Measurements from ENCODE around the gene PPP1R26. TPM values are rescaled to one million over a fixed set of nuclear protein-coding genes. Genes with fewer than 3 reads are reported as not detected.
"Not testable (repeated sequence)": the region's sequence is repeated elsewhere in the genome, so short reads cannot be mapped to it uniquely, and the experiment has no call there.

The PPP1R26 gene
- total RNA-seq, 1 experiment from 2014 or later = 32.0 TPM

DNA sequence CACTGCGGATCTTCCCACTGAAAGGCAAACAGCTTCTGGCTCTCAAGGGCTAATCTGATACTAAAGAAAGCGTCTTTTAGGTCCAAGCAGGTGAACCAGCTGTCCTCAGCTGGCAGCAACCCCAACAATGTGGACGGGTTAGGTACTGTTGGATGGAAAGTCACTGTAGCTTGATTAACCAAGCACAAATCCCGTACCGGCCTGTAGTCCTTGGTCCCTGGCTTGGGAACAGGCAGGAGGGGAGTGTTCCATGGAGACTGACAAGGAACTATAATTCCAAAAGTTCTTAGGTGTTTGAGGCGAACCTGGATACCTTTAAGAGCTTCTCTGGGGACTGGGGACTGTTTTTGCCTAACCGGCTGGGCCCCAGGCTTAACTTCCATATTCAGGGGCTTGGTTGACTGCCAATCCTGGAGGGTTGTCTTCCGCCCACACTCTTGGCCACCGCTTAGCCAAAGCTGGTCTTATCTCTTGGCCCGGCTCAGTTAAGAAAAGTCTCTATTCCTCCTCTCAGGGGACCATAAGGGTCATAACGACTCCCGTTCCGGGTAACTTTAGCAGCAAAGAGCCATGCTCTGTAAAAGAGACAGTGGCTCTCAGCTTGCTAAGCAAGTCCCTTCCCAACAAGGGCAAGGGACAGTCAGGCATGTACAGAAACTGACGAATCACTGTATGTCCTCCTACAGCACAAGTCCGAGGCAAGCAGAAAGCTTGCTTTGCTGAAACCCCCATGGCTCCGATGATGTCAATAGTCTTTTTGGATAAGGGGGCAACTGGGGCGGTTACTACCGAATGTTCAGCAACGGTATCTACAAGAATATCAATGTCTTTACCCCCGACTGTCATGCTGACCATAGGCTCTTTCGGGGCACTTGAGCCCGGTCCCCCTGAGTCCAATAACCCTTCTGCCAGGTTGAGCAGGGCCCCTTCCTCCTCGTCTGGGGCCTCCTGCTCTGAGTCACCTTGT, 38.2 kb upstream of the PPP1R26 start:
- H3K9me3 ChIP-seq (ENCODE audit: control insufficient read depth in 1 of 2, insufficient read depth in 1 of 2, low read depth in 1 of 2, low read length in 2 of 2); H3K4me2 ChIP-seq (ENCODE audit: low read length); CTCF ChIA-PET; H3K4me3 ChIP-seq (replicated peaks in 1 of 2; ENCODE audit: low read depth in 1 of 2, low read length in 2 of 2); BruUV-seq (replicated peaks); DNase-seq (ENCODE audit: low read depth, low spot score); ATAC-seq; H4K20me1 ChIP-seq (ENCODE audit: insufficient read depth); H3K36me3 ChIP-seq (ENCODE audit: control insufficient read depth in 1 of 2, insufficient read depth in 2 of 2, low read length in 2 of 2); H3K27ac ChIP-seq (ENCODE audit: low read depth, low read length); H2AFZ ChIP-seq (ENCODE audit: low read depth, low read length, poor library complexity, severe bottlenecking); H3K79me2 ChIP-seq (ENCODE audit: insufficient read depth, low read length); RAD21 ChIA-PET (ENCODE audit: low non-redundant PET in 1 of 2, low total read pairs in 2 of 2, uncharacterized antibody in 2 of 2, unreplicated experiment in 2 of 2); intact Hi-C loops (cut with micrococcal nuclease); H3K27me3 ChIP-seq (ENCODE audit: insufficient read depth, low read length); H3K9ac ChIP-seq (ENCODE audit: low read length); H3K9me2 ChIP-seq (ENCODE audit: insufficient read depth): not testable (repeated sequence)
- 0 out of 2 replicates have a peak, but pooled peaks have one; percentile 0 for TF ChIP-seq EGR1 (IDR thresholded peaks at IDR 0.05; ENCODE audit: low read depth)
- peaks cover 0 to 15% of the 10 kb centered on the region in 2 experiments for H3K4me1 ChIP-seq (ENCODE audit: control insufficient read depth in 1 of 2, insufficient read depth in 2 of 2, low read length in 2 of 2)
- POLR2A ChIA-PET = interaction anchor here (0.8 kb wide), 1 partner anchor 341 kb away, joined by 3 read pairs; no protein-coding TSS in a partner anchor

DNA sequence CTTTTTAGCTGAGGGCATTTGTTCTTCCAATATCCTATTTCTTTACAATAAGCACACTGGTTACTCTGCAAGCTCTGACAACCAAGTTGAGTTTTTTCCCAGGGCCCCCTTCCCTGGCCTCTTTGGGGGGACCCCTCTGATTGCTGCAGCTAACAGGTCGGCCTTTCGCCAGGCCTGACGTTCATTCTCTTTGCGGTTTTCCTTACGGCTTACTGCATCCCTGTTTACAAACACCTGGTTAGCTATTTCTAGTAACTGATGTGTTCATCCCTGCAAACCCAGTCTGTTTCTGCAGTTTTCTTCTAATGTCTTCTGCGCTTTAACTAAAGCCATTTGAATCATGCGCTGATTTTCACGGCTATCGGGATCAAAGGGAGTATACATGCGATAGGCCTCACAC, 37.5 kb upstream of the PPP1R26 start:
- H3K4me2 ChIP-seq (ENCODE audit: low read length) = no peak overlapping the region
- no peak overlapping the region for H3K27ac ChIP-seq (ENCODE audit: low read depth, low read length)
- ChIA-PET CTCF (no interaction called here), RAD21 (ENCODE audit: low non-redundant PET in 1 of 2, low total read pairs in 2 of 2, uncharacterized antibody in 2 of 2, unreplicated experiment in 2 of 2) (no interaction called here), POLR2A (interaction anchor here (0.6 to 0.8 kb wide), 2 partner anchors 27 to 342 kb away, joined by 3 read pairs; no protein-coding TSS in a partner anchor)
- no peak overlapping the region for H2AFZ ChIP-seq (ENCODE audit: low read depth, low read length, poor library complexity, severe bottlenecking)
- DNase-seq (ENCODE audit: low read depth, low spot score) = no peak
- TF ChIP-seq TCF7L2 (IDR thresholded peaks at IDR 0.05; ENCODE audit: borderline replicate concordance, extremely low read depth, insufficient read depth, insufficient read length) (no peak), SP1 (IDR thresholded peaks at IDR 0.05; ENCODE audit: low read depth) (no peak), ZNF274 (IDR thresholded peaks at IDR 0.05; ENCODE audit: low read depth, low read length) (no peak), EGR1 (IDR thresholded peaks at IDR 0.05; ENCODE audit: low read depth) (no peak), ELF1 (IDR thresholded peaks at IDR 0.05; ENCODE audit: borderline replicate concordance, low read depth) (no peak), SIN3A (IDR thresholded peaks at IDR 0.05; ENCODE audit: low read depth) (no peak), CBX3 (IDR thresholded peaks at IDR 0.05; ENCODE audit: low read depth) (no peak), ZFX (IDR thresholded peaks at IDR 0.05) (no peak), SRF (IDR thresholded peaks at IDR 0.05; ENCODE audit: low read depth) (no peak), POLR2AphosphoS5 (IDR thresholded peaks at IDR 0.05; ENCODE audit: low read depth, low read length) (no peak), FOSL1 (IDR thresholded peaks at IDR 0.05; ENCODE audit: low read depth) (no peak), CEBPB (IDR thresholded peaks at IDR 0.05; ENCODE audit: low read depth) (no peak)
- TF ChIP-seq, protein P1, sequence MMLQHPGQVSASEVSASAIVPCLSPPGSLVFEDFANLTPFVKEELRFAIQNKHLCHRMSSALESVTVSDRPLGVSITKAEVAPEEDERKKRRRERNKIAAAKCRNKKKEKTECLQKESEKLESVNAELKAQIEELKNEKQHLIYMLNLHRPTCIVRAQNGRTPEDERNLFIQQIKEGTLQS (IDR thresholded peaks at IDR 0.05) = no peak
- H3K4me1 ChIP-seq (ENCODE audit: control insufficient read depth in 1 of 2, insufficient read depth in 2 of 2, low read length in 2 of 2) = peaks cover 0 to 15% of the 10 kb centered on the region in 2 experiments
- H3K79me2 ChIP-seq (ENCODE audit: insufficient read depth, low read length) = no peaks in the 10 kb centered on the region
- H3K9ac ChIP-seq (ENCODE audit: low read length) = no peak overlapping the region
- no TSS peak for BruUV-seq (replicated peaks)
- intact Hi-C loops (cut with micrococcal nuclease) = no loop called here
- H3K4me3 ChIP-seq (replicated peaks in 1 of 2; ENCODE audit: low read depth in 1 of 2, low read length in 2 of 2) = no peak overlapping the region
- no peaks in the 10 kb centered on the region for H3K9me2 ChIP-seq (ENCODE audit: insufficient read depth)
- no peaks in the 10 kb centered on the region for H3K27me3 ChIP-seq (ENCODE audit: insufficient read depth, low read length)
- H3K9me3 ChIP-seq (ENCODE audit: control insufficient read depth in 1 of 2, insufficient read depth in 1 of 2, low read depth in 1 of 2, low read length in 2 of 2) = no peaks in the 10 kb centered on the region
- no peaks in the 10 kb centered on the region for H4K20me1 ChIP-seq (ENCODE audit: insufficient read depth)
- ATAC-seq = no peak
- H3K36me3 ChIP-seq (ENCODE audit: control insufficient read depth in 1 of 2, insufficient read depth in 2 of 2, low read length in 2 of 2) = no peaks in the 10 kb centered on the region

Measured in HCT116 (cell line).